ENCODE data around the gene WDR54.

DNA sequence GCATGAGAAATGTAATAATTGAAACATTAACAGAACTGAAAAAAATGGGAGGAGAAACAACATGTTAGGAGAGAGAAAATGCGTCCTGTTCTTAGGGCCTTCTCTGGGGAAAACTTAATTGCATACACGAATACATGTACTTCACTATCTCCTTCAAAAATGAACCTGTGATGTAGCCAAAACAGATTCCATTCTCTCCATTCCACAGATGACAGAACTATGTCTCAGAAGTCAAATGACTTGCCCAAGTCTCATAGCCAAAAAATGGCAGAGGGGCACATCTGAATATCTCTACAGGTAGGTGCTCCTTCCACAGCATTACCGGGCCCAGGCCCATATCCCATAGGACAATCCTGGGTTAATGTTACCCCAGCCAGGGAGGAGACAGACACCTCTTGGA is 37.5 kb upstream of the WDR54 start:
- TF ChIP-seq, protein P1, sequence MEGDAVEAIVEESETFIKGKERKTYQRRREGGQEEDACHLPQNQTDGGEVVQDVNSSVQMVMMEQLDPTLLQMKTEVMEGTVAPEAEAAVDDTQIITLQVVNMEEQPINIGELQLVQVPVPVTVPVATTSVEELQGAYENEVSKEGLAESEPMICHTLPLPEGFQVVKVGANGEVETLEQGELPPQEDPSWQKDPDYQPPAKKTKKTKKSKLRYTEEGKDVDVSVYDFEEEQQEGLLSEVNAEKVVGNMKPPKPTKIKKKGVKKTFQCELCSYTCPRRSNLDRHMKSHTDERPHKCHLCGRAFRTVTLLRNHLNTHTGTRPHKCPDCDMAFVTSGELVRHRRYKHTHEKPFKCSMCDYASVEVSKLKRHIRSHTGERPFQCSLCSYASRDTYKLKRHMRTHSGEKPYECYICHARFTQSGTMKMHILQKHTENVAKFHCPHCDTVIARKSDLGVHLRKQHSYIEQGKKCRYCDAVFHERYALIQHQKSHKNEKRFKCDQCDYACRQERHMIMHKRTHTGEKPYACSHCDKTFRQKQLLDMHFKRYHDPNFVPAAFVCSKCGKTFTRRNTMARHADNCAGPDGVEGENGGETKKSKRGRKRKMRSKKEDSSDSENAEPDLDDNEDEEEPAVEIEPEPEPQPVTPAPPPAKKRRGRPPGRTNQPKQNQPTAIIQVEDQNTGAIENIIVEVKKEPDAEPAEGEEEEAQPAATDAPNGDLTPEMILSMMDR (IDR thresholded peaks at IDR 0.05; ENCODE audit: low read depth, low read length, missing input control): no peak
- TF ChIP-seq RAD21 (IDR thresholded peaks at IDR 0.05): no peak
- no peak for TF ChIP-seq RXRA (IDR thresholded peaks at IDR 0.05)
- TF ChIP-seq HNF4G (IDR thresholded peaks at IDR 0.05): no peak
- no peak for TF ChIP-seq TAF1 (conservative IDR thresholded peaks at IDR 0.05)
- TF ChIP-seq, protein P2, sequence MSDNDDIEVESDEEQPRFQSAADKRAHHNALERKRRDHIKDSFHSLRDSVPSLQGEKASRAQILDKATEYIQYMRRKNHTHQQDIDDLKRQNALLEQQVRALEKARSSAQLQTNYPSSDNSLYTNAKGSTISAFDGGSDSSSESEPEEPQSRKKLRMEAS (IDR thresholded peaks at IDR 0.05): no peak
- TF ChIP-seq, protein P3, sequence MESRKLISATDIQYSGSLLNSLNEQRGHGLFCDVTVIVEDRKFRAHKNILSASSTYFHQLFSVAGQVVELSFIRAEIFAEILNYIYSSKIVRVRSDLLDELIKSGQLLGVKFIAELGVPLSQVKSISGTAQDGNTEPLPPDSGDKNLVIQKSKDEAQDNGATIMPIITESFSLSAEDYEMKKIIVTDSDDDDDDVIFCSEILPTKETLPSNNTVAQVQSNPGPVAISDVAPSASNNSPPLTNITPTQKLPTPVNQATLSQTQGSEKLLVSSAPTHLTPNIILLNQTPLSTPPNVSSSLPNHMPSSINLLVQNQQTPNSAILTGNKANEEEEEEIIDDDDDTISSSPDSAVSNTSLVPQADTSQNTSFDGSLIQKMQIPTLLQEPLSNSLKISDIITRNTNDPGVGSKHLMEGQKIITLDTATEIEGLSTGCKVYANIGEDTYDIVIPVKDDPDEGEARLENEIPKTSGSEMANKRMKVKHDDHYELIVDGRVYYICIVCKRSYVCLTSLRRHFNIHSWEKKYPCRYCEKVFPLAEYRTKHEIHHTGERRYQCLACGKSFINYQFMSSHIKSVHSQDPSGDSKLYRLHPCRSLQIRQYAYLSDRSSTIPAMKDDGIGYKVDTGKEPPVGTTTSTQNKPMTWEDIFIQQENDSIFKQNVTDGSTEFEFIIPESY (IDR thresholded peaks at IDR 0.05): no peak

All from liver (tissue), 3 donors.